IPS-15b (cell line): ENCODE data around the gene NALCN.

Source experiments
- H3K27me3 ChIP-seq: one replicate; pipeline ENCODE4 v1.6.1; 2013; ENCODE audit warnings: low read length; ENCODE audit not compliant: control insufficient read depth, insufficient read depth
- H3K36me3 ChIP-seq: one replicate; pipeline ENCODE4 v1.6.1; 2013; ENCODE audit warnings: low read length; ENCODE audit not compliant: control insufficient read depth, insufficient read depth
- H3K4me1 ChIP-seq: one replicate; pipeline ENCODE4 v1.6.1; 2013; ENCODE audit warnings: mild to moderate bottlenecking, low read length; ENCODE audit not compliant: control insufficient read depth, insufficient read depth
- H3K4me3 ChIP-seq: one replicate; pipeline ENCODE4 v1.5.1; 2013; ENCODE audit warnings: low read depth, low read length
- H3K9ac ChIP-seq: one replicate; pipeline ENCODE4 v1.6.1; 2013; ENCODE audit warnings: low read depth, mild to moderate bottlenecking, low read length
- H3K9me3 ChIP-seq: one replicate; pipeline ENCODE4 v1.6.1; 2013; ENCODE audit warnings: mild to moderate bottlenecking, low read length; ENCODE audit not compliant: control insufficient read depth, insufficient read depth

NALCN gene

GRCh38 chr13:101170306-101170705 is 246.0 kb downstream of the NALCN start:
- H3K4me3 ChIP-seq, result no peak overlapping the region
- no peaks in the 10 kb centered on the region for H3K27me3 ChIP-seq
- H3K9me3 ChIP-seq, result no peaks in the 10 kb centered on the region
- no peaks in the 10 kb centered on the region for H3K36me3 ChIP-seq
- no peaks in the 10 kb centered on the region for H3K4me1 ChIP-seq
- H3K9ac ChIP-seq, result no peak overlapping the region

GRCh38 chr13:101157261-101157660 is 259.0 kb downstream of the NALCN start:
- H3K4me3 ChIP-seq, result no peak overlapping the region
- no peaks in the 10 kb centered on the region for H3K36me3 ChIP-seq
- H3K4me1 ChIP-seq, result no peaks in the 10 kb centered on the region
- no peaks in the 10 kb centered on the region for H3K9me3 ChIP-seq
- H3K9ac ChIP-seq, result no peak overlapping the region
- H3K27me3 ChIP-seq, result no peaks in the 10 kb centered on the region

GRCh38 chr13:101155920-101156319 is 260.4 kb downstream of the NALCN start:
- no peak overlapping the region for H3K4me3 ChIP-seq
- no peaks in the 10 kb centered on the region for H3K27me3 ChIP-seq
- no peaks in the 10 kb centered on the region for H3K36me3 ChIP-seq
- no peaks in the 10 kb centered on the region for H3K9me3 ChIP-seq
- H3K4me1 ChIP-seq, result no peaks in the 10 kb centered on the region
- no peak overlapping the region for H3K9ac ChIP-seq

- no peak overlapping the region for H3K9ac ChIP-seq
- no peak overlapping the region for H3K4me3 ChIP-seq
- no peaks in the 10 kb centered on the region for H3K27me3 ChIP-seq
These were observed 264.1 kb downstream of the NALCN start for GRCh38 chr13:101152184-101152583.

GRCh38 chr13:101150998-101151397 is 265.3 kb downstream of the NALCN start:
- Histone ChIP-seq H3K36me3 (no peaks in the 10 kb centered on the region), H3K9me3 (no peaks in the 10 kb centered on the region), H3K9ac (no peak overlapping the region), H3K4me1 (no peaks in the 10 kb centered on the region), H3K27me3 (no peaks in the 10 kb centered on the region), H3K4me3 (no peak overlapping the region)

More at GRCh38 chr13:101152184-101152583, 264.1 kb downstream of the NALCN start:
- no peaks in the 10 kb centered on the region for H3K9me3 ChIP-seq
- no peaks in the 10 kb centered on the region for H3K36me3 ChIP-seq
- no peaks in the 10 kb centered on the region for H3K4me1 ChIP-seq

- no peaks in the 10 kb centered on the region for H3K36me3 ChIP-seq
- no peak overlapping the region for H3K9ac ChIP-seq
- H3K9me3 ChIP-seq, result no peaks in the 10 kb centered on the region
- H3K4me1 ChIP-seq, result no peaks in the 10 kb centered on the region
- no peaks in the 10 kb centered on the region for H3K27me3 ChIP-seq
- no peak overlapping the region for H3K4me3 ChIP-seq
These were observed 266.4 kb downstream of the NALCN start for GRCh38 chr13:101149735-101150384.

- Histone ChIP-seq H3K36me3 (no peaks in the 10 kb centered on the region), H3K4me1 (no peaks in the 10 kb centered on the region), H3K27me3 (no peaks in the 10 kb centered on the region), H3K9ac (no peak overlapping the region), H3K4me3 (no peak overlapping the region), H3K9me3 (no peaks in the 10 kb centered on the region)
These were observed 270.0 kb downstream of the NALCN start for GRCh38 chr13:101146101-101146898.

GRCh38 chr13:101144808-101145419 is 271.4 kb downstream of the NALCN start:
- H3K4me1 ChIP-seq, result no peaks in the 10 kb centered on the region
- H3K36me3 ChIP-seq, result no peaks in the 10 kb centered on the region
- no peaks in the 10 kb centered on the region for H3K9me3 ChIP-seq
- no peak overlapping the region for H3K4me3 ChIP-seq
- no peaks in the 10 kb centered on the region for H3K27me3 ChIP-seq
- no peak overlapping the region for H3K9ac ChIP-seq

- no peaks in the 10 kb centered on the region for H3K36me3 ChIP-seq
- no peaks in the 10 kb centered on the region for H3K27me3 ChIP-seq
- no peak overlapping the region for H3K9ac ChIP-seq
- peaks cover 5% of the 10 kb centered on the region for H3K4me1 ChIP-seq
- H3K9me3 ChIP-seq, result no peaks in the 10 kb centered on the region
- H3K4me3 ChIP-seq, result no peak overlapping the region
These were observed 275.4 kb downstream of the NALCN start for GRCh38 chr13:101140936-101141335.

- no peak overlapping the region for H3K4me3 ChIP-seq
These were observed 276.1 kb downstream of the NALCN start for GRCh38 chr13:101140087-101140770.

GRCh38 chr13:101139081-101139480 is 277.2 kb downstream of the NALCN start:
- H3K4me3 ChIP-seq, result no peak overlapping the region
- no peaks in the 10 kb centered on the region for H3K36me3 ChIP-seq
- H3K9ac ChIP-seq, result no peak overlapping the region
- H3K4me1 ChIP-seq, result peaks cover 5% of the 10 kb centered on the region
- no peaks in the 10 kb centered on the region for H3K9me3 ChIP-seq
- no peaks in the 10 kb centered on the region for H3K27me3 ChIP-seq

More at GRCh38 chr13:101140087-101140770, 276.1 kb downstream of the NALCN start:
- H3K27me3 ChIP-seq, result no peaks in the 10 kb centered on the region
- H3K4me1 ChIP-seq, result peaks cover 5% of the 10 kb centered on the region
- no peaks in the 10 kb centered on the region for H3K9me3 ChIP-seq
- H3K36me3 ChIP-seq, result no peaks in the 10 kb centered on the region
- H3K9ac ChIP-seq, result no peak overlapping the region
